Middle frontal gyrus (tissue), 1 donor: ENCODE data around the gene WDR82.

Source experiments
- DNase-seq: peaks from one replicate; pipeline ENCODE4 v3.0.0-alpha.2; 2015; ENCODE audit warnings: low spot score; ENCODE audit errors: extremely low spot score

WDR82 gene

DNA sequence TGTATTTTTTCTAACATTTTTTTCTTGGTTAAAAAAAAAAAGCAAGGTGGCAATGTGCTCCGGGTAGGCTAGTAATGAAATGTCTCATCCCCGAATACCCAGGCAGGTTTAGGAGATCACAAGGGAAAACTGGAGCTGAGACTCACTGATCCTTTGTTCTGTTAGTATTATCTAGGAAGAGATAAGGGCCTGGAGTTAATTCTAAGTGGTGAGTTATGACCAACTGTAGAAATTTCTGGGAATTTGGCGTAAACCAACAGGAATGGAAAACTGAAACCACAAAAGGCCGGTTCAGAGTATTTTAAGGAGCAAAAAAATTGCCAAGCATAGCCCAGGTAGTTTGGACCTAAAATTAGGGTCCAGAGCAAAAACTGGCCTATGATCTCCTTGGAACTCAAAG is 20.5 kb downstream of the WDR82 start:
- no peak for DNase-seq

DNA sequence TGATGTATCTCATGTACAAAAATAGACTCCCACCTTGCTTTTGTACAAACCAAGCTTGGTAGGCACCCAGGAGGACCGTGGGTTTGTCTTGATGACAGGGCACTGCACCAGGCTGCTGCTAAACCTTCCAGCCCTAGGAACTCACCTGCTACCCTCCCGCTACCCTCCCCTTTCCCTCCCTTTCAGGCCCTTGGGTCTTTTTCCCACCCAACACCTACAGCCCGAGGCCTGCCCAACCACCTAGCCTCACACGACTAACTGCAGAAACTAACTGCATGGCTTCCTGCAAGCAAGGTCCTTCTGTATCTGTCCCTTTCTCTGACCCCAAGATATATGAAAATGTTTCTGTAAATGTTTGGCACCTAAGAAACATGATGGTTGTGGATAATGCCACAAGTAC is 21.8 kb downstream of the WDR82 start:
- DNase-seq, result no peak

DNA sequence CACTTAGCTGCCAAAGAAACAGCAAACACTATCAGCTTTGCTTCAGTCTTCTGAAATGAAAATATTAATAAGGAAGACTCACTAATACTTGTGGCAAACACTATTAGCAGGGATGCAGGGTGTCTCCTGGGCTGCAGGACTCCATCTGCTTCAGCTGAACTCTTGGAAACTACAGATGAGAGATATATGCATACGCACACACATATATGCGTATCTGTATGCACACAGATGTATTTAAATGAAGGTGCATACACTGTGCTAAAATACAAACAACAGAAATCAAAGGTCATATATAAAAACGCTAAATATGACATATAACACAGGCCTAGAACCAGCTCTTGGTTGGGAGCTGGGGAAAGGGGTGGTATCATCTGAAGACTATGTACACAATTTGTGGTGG is 22.3 kb downstream of the WDR82 start:
- DNase-seq, result no peak

DNA sequence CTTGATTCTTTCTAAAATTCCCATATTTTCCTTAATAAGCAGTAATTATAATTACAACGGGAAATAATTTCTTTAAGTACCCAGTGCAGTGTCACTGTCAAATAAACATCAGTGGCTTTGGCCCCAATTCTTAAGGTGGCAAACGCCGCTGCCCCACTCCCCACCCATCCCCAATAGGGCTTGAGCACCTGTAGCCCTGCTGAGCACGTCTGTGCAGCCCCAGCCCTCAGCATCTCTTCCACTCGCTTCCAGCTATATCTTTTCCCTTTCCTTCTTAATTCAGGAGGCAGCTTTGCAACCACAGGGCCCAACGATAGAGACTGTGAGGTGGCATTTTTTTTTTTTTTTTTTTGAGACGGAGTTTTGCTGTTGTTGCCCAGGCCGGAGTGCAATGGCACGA is 23.8 kb downstream of the WDR82 start:
- DNase-seq, result no peak

DNA sequence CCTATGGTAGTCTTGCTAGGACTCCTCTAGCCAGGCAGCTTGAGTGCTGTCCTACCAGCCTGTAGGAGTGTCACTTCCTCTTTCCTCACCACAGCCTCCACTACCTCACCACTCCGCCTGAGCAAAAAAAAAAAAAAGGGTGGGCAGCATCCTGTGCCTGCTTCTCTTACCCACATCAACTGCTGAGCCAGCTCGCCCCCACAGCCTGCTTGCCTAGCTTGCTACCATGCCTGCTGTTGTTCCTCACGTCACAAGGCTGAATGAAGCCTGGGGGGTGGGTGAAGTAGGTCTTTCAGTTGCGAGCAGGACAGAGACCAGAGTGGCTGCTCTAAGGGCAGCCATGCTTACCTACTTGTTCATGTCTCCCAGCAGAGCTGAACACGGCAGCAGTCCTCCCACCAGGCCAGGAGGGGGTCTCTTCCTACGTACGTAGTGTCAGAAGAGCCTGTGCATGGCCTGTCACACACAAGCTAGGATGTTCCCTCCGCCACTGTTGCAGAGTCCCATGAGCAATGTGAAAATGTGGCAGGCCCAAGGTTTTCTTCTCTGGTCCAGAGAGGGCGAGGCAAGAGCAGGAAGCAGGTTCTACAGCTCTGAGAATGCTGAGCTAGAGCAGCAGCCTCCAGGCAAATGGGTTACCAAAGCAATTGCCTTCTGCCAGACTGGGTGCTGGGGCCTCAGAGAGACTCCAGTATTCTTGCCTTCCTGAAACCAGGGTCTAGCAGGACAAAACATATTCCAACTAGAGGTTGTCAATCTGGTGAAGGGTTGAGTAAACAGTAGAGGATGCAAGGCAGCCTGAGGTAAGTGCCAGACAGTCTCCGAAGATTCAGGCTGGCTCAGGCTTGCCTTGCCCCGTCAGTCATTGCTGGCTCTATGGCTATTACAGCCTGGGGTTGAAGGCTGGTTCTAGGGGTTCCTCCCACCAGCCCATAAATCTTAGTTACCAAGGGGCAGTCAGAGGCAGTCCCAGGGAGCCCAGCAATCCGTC is 24.8 kb downstream of the WDR82 start:
- peak; percentile 60 for DNase-seq

DNA sequence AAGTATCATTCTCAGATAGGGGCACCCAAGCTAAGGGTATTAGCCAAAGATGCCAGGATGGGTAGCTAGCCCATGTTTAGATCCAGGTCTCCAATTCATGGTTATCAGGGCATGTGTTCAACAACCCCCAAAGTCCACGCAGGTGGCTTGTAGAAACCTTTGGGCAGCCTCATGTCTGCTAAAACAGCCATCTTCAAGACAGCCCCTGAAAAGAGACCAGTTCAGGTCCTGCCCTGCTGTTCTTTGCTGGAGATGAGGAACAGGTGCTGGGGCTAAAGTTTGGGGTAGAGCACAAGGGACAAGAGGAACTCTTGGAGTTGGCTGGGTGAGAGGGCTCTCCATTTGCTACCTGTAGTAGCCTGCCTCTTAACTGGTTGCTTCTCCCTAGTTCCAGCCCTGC is 28.3 kb downstream of the WDR82 start:
- DNase-seq, result no peak

DNA sequence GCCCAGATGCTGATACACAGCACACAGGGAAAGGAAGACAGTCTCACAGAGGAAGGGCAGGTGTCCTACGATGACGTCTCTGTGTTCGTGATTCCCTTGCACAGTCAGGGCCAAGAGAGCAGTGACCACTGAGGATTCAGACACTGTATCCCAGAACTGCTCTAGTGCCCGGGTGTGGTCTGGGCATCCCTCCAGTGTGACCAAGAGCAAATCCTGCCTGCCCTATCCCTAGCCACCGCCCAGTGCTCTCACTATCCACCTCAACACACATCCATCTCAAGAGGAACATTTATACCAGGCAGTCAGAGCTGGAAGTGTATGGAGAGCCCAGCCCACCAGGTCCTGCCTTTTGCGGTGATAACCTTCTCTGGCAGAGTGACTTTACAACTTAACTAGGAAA is 28.8 kb downstream of the WDR82 start:
- no peak for DNase-seq

DNA sequence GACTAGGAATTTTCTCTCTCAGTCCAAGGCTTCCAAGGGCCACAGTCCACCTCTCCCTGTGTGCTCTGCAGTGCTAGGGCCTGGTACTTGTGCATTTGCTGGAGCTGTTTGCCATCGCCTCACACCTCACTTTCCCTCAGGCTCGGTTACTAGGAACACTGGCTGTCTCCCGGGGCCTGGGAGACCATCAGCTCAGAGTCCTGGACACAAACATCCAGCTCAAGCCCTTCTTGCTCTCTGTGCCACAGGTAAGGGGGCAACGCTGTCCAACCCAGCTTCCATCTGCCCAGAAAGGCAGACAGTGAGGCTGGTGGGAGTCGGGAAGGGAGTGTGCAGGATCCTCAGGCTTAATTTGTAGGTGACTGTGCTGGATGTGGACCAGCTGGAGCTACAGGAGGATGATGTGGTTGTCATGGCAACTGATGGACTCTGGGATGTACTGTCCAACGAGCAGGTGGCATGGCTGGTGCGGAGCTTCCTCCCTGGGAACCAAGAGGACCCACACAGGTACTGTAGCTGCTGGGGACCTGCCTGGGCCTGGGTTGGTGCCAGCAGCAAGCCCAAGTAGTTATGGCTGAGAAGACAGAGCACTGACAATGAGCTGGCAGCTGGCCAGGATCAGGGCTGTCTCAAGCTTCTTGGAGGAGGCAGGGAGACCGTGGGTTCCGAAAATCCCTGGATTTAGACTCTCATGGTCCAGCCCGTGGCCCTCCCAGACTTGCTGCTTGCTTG is 29.5 kb downstream of the WDR82 start:
- DNase-seq, result peak; percentile 60

DNA sequence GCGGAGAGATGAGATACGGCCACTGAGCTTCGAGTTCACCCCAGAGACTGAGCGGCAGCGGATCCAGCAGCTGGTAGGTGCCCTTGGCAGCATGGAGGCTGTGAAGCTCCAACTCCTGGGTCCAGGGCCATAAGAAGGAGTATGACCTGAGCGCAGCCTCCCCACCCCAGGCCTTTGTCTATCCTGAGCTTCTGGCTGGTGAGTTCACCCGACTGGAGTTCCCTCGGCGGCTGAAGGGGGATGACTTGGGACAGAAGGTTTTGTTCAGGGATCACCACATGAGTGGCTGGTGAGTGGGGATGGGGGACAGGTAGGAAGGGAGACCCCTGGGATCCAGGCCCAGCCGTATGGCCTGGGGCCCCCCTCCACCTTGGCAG is 30.3 kb downstream of the WDR82 start:
- DNase-seq, result no peak

DNA sequence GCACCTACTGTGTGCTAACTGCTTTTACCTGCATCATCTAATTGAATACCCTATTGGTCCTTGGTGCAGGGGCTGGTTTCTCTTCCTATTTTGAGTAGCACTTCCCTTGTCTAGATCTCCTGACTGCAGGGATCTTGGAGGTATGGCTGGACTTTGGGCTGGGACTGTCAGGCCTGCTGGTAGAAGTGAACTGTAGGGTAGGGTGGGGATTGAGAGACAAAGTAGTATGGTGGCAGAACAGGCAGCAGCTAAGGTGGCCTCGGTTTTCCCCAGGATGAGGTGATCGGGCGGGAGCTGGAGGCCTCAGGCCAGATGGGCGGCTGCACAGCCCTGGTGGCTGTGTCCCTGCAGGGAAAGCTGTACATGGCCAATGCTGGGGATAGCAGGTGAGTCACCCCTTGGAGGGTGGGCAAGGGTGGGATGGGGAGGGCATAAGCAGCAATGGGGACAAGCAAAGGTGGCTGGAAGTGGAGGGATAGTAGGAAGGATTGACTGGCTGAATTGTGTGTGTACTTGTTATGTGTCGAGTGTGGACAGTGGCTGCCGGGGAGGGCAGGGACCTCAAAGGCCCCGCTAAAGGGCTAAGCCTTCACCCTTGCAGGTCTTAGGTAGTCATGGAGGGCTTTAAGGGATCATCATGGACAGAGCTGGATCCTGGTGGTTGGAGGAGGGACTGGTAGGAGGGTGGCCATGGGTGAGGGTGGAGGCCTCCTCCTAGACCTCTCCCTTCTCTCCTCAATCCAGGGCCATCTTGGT is 30.9 kb downstream of the WDR82 start:
- DNase-seq, result no peak

DNA sequence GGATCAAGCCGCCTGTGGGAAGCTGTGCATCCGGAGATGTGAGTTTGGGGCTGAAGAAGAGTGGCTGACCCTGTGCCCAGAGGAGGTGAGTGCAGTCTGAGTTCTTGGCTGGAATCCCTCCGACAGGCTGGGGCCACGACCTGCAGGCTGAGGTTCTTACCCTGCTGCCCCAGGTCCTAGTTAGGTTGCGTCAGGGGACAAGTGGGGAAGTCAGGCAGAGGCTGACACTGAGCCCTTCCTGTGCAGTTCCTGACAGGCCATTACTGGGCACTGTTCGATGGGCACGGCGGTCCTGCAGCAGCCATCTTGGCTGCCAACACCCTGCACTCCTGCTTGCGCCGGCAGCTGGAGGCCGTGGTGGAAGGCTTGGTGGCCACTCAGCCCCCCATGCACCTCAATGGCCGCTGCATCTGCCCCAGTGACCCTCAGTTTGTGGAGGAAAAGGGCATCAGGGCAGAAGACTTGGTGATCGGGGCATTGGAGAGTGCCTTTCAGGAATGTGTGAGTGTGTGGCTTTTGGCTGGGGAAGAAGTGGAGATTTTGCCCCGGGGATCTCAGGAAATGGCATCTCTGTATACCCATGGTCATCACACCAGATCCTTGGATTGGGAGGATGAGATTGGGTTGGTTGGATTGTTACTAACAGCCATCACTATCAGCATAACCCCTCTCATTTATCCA is 31.6 kb downstream of the WDR82 start:
- no peak for DNase-seq

DNA sequence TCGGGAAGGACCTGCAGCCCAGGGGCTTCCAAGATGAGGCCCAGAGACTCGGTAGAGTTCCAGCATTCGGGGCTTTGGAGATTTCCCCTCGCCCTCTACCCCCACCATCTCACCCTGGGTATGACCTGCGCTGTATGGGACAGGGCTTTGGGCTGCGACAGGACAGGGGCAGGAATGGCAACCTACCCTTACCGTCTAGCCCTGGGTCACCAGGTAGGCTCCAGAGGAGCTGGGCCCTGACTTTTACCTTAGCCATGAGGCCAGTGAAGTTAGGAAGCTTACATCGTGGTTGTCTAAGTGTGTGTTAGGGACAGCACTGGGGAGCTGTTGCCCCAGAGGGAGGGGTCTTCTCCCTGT is 32.2 kb downstream of the WDR82 start:
- DNase-seq, result no peak

DNA sequence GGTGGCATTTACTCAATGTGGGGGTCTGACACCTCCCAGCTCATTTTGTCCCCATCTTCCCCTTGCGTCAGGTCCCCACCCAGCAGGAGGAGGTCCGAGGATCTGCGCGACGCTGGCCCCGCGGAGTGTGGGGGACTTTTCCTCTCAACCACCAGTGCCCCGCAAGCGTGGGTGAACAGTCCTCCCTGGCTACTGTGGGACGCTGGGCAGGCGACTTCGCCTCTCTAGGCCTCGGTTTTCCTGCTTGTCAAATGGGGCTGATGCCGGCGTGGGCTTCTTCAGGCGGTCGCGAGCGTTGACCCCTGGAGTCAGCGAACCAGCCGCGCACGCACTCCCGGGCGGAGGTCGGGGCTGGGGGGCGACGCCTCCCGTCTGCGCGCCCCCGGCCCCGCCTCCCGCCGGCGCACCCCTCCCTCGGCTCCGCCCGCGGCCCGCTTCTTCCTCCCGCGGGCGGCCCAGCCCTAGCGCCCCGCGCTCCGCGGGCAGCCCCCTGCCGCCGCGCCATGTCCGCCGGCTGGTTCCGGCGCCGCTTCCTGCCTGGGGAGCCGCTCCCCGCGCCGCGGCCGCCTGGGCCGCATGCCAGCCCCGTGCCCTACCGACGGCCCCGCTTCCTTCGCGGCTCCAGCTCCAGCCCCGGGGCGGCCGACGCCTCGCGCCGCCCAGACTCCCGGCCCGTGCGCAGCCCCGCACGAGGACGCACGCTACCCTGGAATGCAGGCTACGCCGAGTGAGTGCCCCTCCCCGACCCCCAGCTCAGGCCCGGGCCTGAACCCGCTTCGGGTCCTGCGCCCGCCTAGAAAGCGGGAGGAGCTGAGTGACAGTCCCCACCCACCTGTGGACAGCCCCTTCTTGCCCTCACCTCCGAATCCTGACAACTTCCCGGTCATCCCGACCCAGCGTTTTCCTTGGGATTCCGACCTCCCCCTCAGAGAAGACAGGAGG is 32.9 kb downstream of the WDR82 start, which contains the start of gene PPM1M:
Gene PPM1M, plus strand, starts transcription at position 438 of the 942 bp plus-strand sequence. Its CDS starts 66 bp downstream, at position 504.
- DNase-seq, result no peak

DNA sequence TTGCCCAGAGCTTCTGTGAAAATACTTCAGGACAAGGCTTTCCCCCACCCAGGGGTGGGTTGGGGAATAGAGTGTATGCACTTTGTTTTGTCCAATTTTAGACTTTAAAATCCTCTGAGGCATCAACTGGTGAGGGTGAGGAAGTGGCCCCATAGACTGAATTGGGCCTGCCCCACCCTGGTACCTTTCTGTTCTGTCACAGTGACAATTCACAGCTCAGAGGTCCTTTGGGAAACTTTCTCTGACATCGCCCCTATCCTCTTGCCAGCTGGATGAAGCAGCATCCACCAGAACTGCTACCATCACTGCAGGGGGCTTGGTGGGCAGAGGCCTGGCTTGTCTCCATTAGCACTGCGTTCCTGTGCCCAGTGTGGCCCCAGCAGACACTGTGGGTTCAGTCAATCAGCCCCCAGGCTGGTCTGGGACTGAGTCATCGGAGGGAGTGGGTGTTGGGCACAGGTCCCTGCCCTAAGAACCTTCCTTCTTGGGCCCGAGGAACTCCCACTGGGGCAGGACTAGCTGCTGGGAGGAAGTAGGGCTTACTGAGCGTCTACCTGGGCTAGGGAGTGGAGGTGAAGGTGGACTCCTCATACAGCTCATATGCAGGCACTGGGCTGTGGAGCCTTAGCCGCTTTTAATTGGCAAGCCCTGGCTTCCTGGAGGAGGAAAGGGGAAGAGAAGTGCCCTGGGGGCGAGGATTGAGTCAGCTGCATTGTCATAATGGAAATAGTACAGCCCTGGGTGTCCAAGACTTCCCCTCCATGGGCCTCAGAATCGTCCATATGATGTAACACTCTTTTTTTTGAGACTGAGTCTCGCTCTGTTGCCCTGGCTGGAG is 34.4 kb downstream of the WDR82 start:
- no peak for DNase-seq

DNA sequence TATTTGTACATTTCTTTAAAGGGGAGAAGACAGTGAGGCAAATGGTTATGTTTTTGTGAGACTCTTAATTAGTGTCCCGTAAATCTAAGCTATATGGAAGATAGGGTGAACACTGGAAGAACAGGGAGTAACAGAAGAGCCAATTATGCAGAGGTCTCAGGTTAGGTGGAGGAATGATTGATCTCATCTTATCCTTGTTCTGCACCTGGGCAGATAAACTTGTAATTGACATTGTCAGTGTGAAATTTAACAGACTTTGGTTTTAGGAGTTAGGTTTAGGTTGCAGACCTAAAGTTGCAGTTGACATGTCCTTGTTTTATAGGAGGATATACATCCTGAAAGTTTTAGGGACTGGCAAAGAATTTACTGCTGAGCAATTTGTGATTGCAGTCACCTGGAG is 36.4 kb downstream of the WDR82 start:
- no peak for DNase-seq

DNA sequence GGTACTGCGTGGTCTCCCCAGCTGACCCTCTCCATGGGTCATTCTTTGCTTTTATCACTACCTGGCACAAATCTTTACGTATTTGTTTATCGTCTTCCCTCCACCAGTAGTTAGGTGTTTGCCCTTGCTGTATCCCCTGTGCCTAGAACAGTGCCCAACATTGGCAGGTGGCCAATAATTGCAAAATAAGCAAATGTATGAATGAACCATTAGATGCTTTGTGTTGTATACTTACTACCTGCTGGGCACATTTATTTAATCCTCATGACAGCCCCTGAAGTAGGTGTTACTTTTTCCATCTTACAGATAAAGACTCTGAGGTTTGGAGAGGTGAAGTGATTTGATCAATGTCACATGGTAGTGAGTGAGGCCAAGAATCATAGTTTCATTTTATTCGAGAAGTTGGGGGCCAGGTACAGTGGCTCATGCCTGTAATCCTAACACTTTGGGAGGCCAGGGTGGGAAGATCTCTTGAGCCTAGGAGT is 37.5 kb downstream of the WDR82 start:
- DNase-seq, result no peak

DNA sequence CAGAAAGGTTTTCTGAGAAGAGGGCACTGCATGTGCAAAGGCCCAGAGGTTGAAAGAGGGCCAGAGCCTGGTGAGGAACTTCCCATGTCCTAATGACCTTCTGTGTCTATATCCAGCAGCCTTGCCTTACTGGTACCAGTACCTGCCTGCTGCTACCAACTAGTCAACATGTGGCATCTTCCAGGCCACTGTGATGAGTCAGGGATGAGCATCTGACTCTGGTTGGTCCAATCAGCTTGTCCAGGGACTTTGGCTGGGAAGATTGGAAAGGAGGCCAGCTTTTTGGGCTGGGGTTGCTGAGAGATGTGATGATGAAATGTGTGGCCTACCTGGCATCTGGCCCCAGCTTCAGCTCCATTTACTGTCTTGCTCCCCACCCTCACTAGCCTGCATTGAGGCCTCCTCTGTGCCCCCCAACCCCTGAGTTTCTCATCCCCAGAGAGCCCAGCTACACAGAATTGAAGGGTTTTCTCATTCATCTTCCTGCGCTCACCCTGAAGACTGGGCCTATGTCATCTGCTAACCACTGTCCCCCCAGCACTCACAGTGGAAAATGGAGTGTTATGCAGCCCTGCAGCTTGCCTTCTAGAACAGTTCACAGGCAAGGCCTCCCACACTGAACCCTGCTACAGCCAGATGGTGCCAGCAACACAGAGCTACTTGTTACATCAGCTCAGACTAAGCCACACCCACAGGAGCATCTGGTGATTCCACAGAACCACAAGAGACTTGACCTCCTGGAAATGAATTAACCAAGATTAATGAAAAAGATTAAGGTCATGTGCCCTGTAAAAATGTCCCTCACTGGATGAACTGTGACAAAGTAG is 38.2 kb downstream of the WDR82 start:
- no peak for DNase-seq
